Fibroblast of villous mesenchyme (primary cell): ENCODE data around the gene PSMB11. TPM values are rescaled to one million over a fixed set of nuclear protein-coding genes. Genes with fewer than 3 reads are reported as not detected.

Source experiments
- DNase-seq: peaks from one replicate; pipeline ENCODE4 v3.0.0-alpha.2; 2010; ENCODE audit warnings: low read depth
- H3K4me3 ChIP-seq: 2 replicates; pipeline ENCODE4 v1.5.1; 2011; ENCODE audit warnings: low read depth, mild to moderate bottlenecking, low read length
- CTCF ChIP-seq: IDR thresholded peaks from 2 replicates; pipeline ENCODE4 v1.5.1; 2012; ENCODE audit warnings: low read depth, mild to moderate bottlenecking, low read length; ENCODE audit not compliant: insufficient read depth
- total RNA-seq: library from RNA; depleted of rRNA; stranded (reverse); fragments of >200 nt; gene quantifications from 2 replicates; pipeline ENCODE4 v1.2.3, GENCODE V29; 2012

PSMB11 gene
- total RNA-seq, 1 donor = not detected

- peak; percentile 69 for TF ChIP-seq CTCF
- DNase-seq = peak; percentile 42
- no peak overlapping the region for H3K4me3 ChIP-seq
Measured at GRCh38 chr14:23076785-23077408, 34.9 kb downstream of the PSMB11 start.

- no peak overlapping the region for H3K4me3 ChIP-seq
- TF ChIP-seq CTCF = no peak
- DNase-seq = no peak
Measured at GRCh38 chr14:23077962-23078361, 36.0 kb downstream of the PSMB11 start.

- H3K4me3 ChIP-seq = no peak overlapping the region
- peak; percentile 98 for DNase-seq
Measured at GRCh38 chr14:23078692-23079116, 36.7 kb downstream of the PSMB11 start.

GRCh38 chr14:23079716-23080115 is 37.7 kb downstream of the PSMB11 start:
- no peak for TF ChIP-seq CTCF
- no peak overlapping the region for H3K4me3 ChIP-seq
- no peak for DNase-seq

More at GRCh38 chr14:23078692-23079116, 36.7 kb downstream of the PSMB11 start:
- no peak for TF ChIP-seq CTCF

GRCh38 chr14:23080474-23080873 is 38.5 kb downstream of the PSMB11 start:
- H3K4me3 ChIP-seq = no peak overlapping the region
- TF ChIP-seq CTCF = no peak
- no peak for DNase-seq

- TF ChIP-seq CTCF = no peak
- DNase-seq = peak; percentile 20
- H3K4me3 ChIP-seq = no peak overlapping the region
Measured at GRCh38 chr14:23085458-23085857, 43.4 kb downstream of the PSMB11 start.

GRCh38 chr14:23086565-23086964 is 44.6 kb downstream of the PSMB11 start:
- no peak overlapping the region for H3K4me3 ChIP-seq
- no peak for TF ChIP-seq CTCF
- no peak for DNase-seq
